T-helper 1 cell treated with Interleukin-12 subunit alpha and Interleukin-12 subunit beta and Interleukin-4 antibody, amounts not matched to agents 30 μg/mL and 1 μg/mL, for 36 hours (primary cell): ENCODE data around the gene TRMT112.

Experiments
- H3K27ac Mint-ChIP-seq: one replicate; pipeline ENCODE4 v1.8.0; 2021; ENCODE audit warnings: mild to moderate bottlenecking, mixed read lengths
- H3K27me3 Mint-ChIP-seq: one replicate; pipeline ENCODE4 v1.8.0; 2021; ENCODE audit warnings: low read depth, mixed read lengths
- H3K36me3 Mint-ChIP-seq: one replicate; pipeline ENCODE4 v1.8.0; 2021; ENCODE audit warnings: low read depth, mixed read lengths
- H3K4me1 Mint-ChIP-seq: one replicate; pipeline ENCODE4 v1.8.0; 2021; ENCODE audit warnings: low read depth, mixed read lengths
- H3K4me3 Mint-ChIP-seq: one replicate; pipeline ENCODE4 v1.8.0; 2021; ENCODE audit warnings: mild to moderate bottlenecking, moderate library complexity, mixed read lengths
- H3K9me3 Mint-ChIP-seq: one replicate; pipeline ENCODE4 v1.8.0; 2021; ENCODE audit warnings: mixed read lengths

TRMT112 gene

GRCh38 chr11:64289002-64289564 is 28.3 kb downstream of the TRMT112 start:
- peaks cover 8% of the 10 kb centered on the region for H3K36me3 Mint-ChIP-seq
- H3K27me3 Mint-ChIP-seq = peaks cover 28% of the 10 kb centered on the region
- no peak overlapping the region for H3K4me3 Mint-ChIP-seq
- H3K27ac Mint-ChIP-seq = no peak overlapping the region
- H3K9me3 Mint-ChIP-seq = no peaks in the 10 kb centered on the region
- peaks cover 10% of the 10 kb centered on the region for H3K4me1 Mint-ChIP-seq

- H3K9me3 Mint-ChIP-seq = no peaks in the 10 kb centered on the region
- no peak overlapping the region for H3K27ac Mint-ChIP-seq
- peaks cover 8% of the 10 kb centered on the region for H3K36me3 Mint-ChIP-seq
- no peak overlapping the region for H3K4me3 Mint-ChIP-seq
- H3K27me3 Mint-ChIP-seq = peaks cover 21% of the 10 kb centered on the region
- H3K4me1 Mint-ChIP-seq = peaks cover 12% of the 10 kb centered on the region
Measured at GRCh38 chr11:64288353-64288750, 29.0 kb downstream of the TRMT112 start.

- Mint-ChIP-seq H3K4me1 (peaks cover 14% of the 10 kb centered on the region), H3K4me3 (no peak overlapping the region), H3K27ac (no peak overlapping the region), H3K36me3 (peaks cover 8% of the 10 kb centered on the region), H3K27me3 (peaks cover 16% of the 10 kb centered on the region), H3K9me3 (no peaks in the 10 kb centered on the region)
Measured at GRCh38 chr11:64287676-64288352, 29.5 kb downstream of the TRMT112 start.

- peaks cover 8% of the 10 kb centered on the region for H3K36me3 Mint-ChIP-seq
- peaks cover 10% of the 10 kb centered on the region for H3K27me3 Mint-ChIP-seq
- peaks cover 14% of the 10 kb centered on the region for H3K4me1 Mint-ChIP-seq
- H3K27ac Mint-ChIP-seq = peak overlapping the region; percentile 84
- H3K4me3 Mint-ChIP-seq = peak overlapping the region; percentile 87
- no peaks in the 10 kb centered on the region for H3K9me3 Mint-ChIP-seq
Measured at GRCh38 chr11:64286801-64287159, 30.6 kb downstream of the TRMT112 start.

- peaks cover 10% of the 10 kb centered on the region for H3K27me3 Mint-ChIP-seq
- H3K9me3 Mint-ChIP-seq = no peaks in the 10 kb centered on the region
- peak overlapping the region; percentile 87 for H3K4me3 Mint-ChIP-seq
- H3K4me1 Mint-ChIP-seq = peaks cover 15% of the 10 kb centered on the region
- H3K27ac Mint-ChIP-seq = peak overlapping the region; percentile 84
- H3K36me3 Mint-ChIP-seq = peaks cover 11% of the 10 kb centered on the region
Measured at GRCh38 chr11:64285885-64286800, 31.2 kb downstream of the TRMT112 start.

GRCh38 chr11:64284962-64285884 is 32.1 kb downstream of the TRMT112 start, which contains the start of gene GPR137:
GPR137 (plus strand) TSS chr11:64285848; CDS start chr11:64286525, 677 bp downstream.
- peaks cover 10% of the 10 kb centered on the region for H3K36me3 Mint-ChIP-seq
- peaks cover 2% of the 10 kb centered on the region for H3K27me3 Mint-ChIP-seq
- H3K27ac Mint-ChIP-seq = peak within 1 kb of the TSS; percentile 93

GRCh38 chr11:64284048-64284961 is 33.1 kb downstream of the TRMT112 start, which contains the start of gene BAD:
BAD (minus strand) TSS chr11:64284665; CDS start chr11:64284368, 297 bp downstream.
- Mint-ChIP-seq H3K27ac (peak within 1 kb of the TSS; percentile 93), H3K4me3 (peak within 1 kb of the TSS; percentile 90), H3K36me3 (peaks cover 5% of the 10 kb centered on the region), H3K27me3 (no peaks in the 10 kb centered on the region), H3K9me3 (no peaks in the 10 kb centered on the region), H3K4me1 (peaks cover 14% of the 10 kb centered on the region)

More at GRCh38 chr11:64284962-64285884, 32.1 kb downstream of the TRMT112 start, which contains the start of gene GPR137:
- peak within 1 kb of the TSS; percentile 90 for H3K4me3 Mint-ChIP-seq
- H3K4me1 Mint-ChIP-seq = peaks cover 14% of the 10 kb centered on the region
- no peaks in the 10 kb centered on the region for H3K9me3 Mint-ChIP-seq

- Mint-ChIP-seq H3K4me3 (peak overlapping the region; percentile 54), H3K27ac (peak overlapping the region; percentile 72), H3K4me1 (peaks cover 14% of the 10 kb centered on the region), H3K9me3 (no peaks in the 10 kb centered on the region), H3K36me3 (peaks cover 9% of the 10 kb centered on the region), H3K27me3 (no peaks in the 10 kb centered on the region)
Measured at GRCh38 chr11:64283092-64283491, 34.3 kb downstream of the TRMT112 start.

- H3K27me3 Mint-ChIP-seq = no peaks in the 10 kb centered on the region
- H3K9me3 Mint-ChIP-seq = no peaks in the 10 kb centered on the region
- H3K4me3 Mint-ChIP-seq = peak overlapping the region; percentile 4
- H3K27ac Mint-ChIP-seq = no peak overlapping the region
- H3K4me1 Mint-ChIP-seq = peaks cover 14% of the 10 kb centered on the region
- peaks cover 9% of the 10 kb centered on the region for H3K36me3 Mint-ChIP-seq
Measured at GRCh38 chr11:64281957-64282770, 35.2 kb downstream of the TRMT112 start.

- Mint-ChIP-seq H3K4me1 (peaks cover 7% of the 10 kb centered on the region), H3K4me3 (no peak overlapping the region), H3K27ac (no peak overlapping the region), H3K9me3 (no peaks in the 10 kb centered on the region), H3K36me3 (peaks cover 9% of the 10 kb centered on the region), H3K27me3 (no peaks in the 10 kb centered on the region)
Measured at GRCh38 chr11:64278576-64279190, 38.7 kb downstream of the TRMT112 start.

- Mint-ChIP-seq H3K9me3 (no peaks in the 10 kb centered on the region), H3K4me1 (peaks cover 10% of the 10 kb centered on the region), H3K36me3 (peaks cover 11% of the 10 kb centered on the region), H3K4me3 (no peak overlapping the region), H3K27me3 (no peaks in the 10 kb centered on the region), H3K27ac (no peak overlapping the region)
Measured at GRCh38 chr11:64276653-64277431, 40.5 kb downstream of the TRMT112 start.
